SK-N-MC (cell line): ENCODE data around the gene SLC5A1.

Experiments used
- DNase-seq: peaks from one replicate; pipeline ENCODE4 v3.0.0-alpha.2; 2011; ENCODE audit warnings: low read depth, low spot score
- H3K27ac ChIP-seq: fragments of 200-600 bp; sonication (generic); 2 replicates; pipeline ENCODE4 v1.5.1; 2016; ENCODE audit warnings: mixed run types
- H3K36me3 ChIP-seq: fragments of 200-600 bp; sonication (generic); 2 replicates; pipeline ENCODE4 v1.6.1; 2017; ENCODE audit warnings: antibody characterized with exemption, low read length, mixed read lengths; ENCODE audit not compliant: insufficient read depth
- H3K4me3 ChIP-seq: fragments of 200-600 bp; sonication (generic); 2 replicates; pipeline ENCODE4 v1.5.1; 2016
- H3K9ac ChIP-seq: fragments of 200-600 bp; sonication (generic); 2 replicates; pipeline ENCODE4 v1.8.0; 2017; ENCODE audit warnings: mixed run types, mixed read lengths; ENCODE audit not compliant: insufficient read length
- H3K9me3 ChIP-seq: fragments of 200-600 bp; sonication (generic); 2 replicates; pipeline ENCODE4 v1.6.1; 2017; ENCODE audit warnings: low read depth, mild to moderate bottlenecking, antibody characterized with exemption, low read length, moderate library complexity, mixed read lengths
- EZH2 ChIP-seq: fragments of 200-600 bp; sonication (generic); IDR thresholded peaks from one replicate; pipeline ENCODE4 v1.6.1; 2017; ENCODE audit warnings: antibody characterized with exemption
- FOXP2 ChIP-seq: optimal IDR thresholded peaks from 2 replicates; pipeline ENCODE3; 2011; ENCODE audit warnings: mild to moderate bottlenecking, moderate library complexity; ENCODE audit not compliant: insufficient read depth; ENCODE audit errors: extremely low read length, control extremely low read depth
- POLR2AphosphoS5 ChIP-seq: IDR thresholded peaks from 2 replicates; pipeline ENCODE4 v1.6.1; 2012; ENCODE audit warnings: mild to moderate bottlenecking, low read depth, low read length, borderline replicate concordance

SLC5A1 gene

DNA sequence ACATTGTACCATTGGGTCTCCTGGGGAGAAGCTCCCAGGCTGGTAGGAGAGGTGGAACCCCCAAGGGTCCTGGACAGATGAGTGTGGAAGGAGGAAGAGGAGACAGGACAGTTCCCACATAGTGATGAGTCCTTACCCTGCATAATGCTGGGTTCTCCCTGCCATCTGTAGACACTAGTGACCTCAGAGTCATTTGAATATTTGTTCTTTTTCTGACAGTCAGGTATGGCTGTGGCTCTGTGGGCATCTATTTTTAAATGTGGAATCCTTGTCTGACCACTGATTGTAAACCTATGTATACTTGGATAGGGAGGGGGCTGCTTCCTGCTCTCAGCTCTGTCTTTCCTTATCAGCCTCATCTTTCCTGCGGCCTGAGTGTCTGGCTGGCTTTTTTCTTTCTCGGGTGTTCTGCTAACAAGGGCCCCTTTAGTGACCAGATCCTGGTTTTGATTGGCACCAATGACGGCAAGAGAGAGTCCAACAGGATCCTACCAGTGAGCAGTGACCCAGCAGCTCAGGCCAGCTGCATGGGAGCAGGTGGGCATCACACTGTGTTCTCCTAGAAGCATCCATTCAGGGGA lies 2.6 kb upstream of the SLC5A1 start:
- H3K36me3 ChIP-seq, result no peaks in the 10 kb centered on the region
- no peak overlapping the region for H3K27ac ChIP-seq
- H3K9ac ChIP-seq, result no peak overlapping the region
- TF ChIP-seq EZH2 (no peak), POLR2AphosphoS5 (no peak), FOXP2 (no peak)
- no peak overlapping the region for H3K4me3 ChIP-seq
- no peak for DNase-seq
- H3K9me3 ChIP-seq, result no peaks in the 10 kb centered on the region

DNA sequence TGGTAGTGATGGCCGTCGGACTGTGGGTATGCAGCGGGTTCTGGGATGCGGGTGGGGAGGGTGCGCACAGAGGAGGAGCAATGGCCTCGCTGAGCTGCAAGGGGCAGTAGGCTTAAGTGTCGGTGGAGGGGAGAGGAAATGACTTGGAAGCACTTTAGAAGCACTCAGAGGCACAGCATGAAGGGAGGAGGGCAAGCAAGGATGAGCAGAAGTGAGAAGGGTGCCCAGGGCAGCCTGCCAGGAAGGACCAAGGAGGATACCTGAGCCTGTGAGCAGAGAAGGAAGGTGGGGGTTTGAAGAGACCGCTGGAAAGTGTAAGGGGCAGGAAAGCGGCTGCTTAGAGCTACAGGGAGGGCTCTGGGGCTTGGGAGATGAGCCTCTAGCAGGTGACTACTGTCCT lies 330 bp downstream of the SLC5A1 start:
- H3K4me3 ChIP-seq, result no peak overlapping the region
- no peaks in the 10 kb centered on the region for H3K9me3 ChIP-seq
- H3K27ac ChIP-seq, result no peak overlapping the region
- DNase-seq, result no peak
- H3K9ac ChIP-seq, result no peak overlapping the region
- TF ChIP-seq POLR2AphosphoS5 (no peak), EZH2 (no peak), FOXP2 (no peak)
- no peaks in the 10 kb centered on the region for H3K36me3 ChIP-seq

DNA sequence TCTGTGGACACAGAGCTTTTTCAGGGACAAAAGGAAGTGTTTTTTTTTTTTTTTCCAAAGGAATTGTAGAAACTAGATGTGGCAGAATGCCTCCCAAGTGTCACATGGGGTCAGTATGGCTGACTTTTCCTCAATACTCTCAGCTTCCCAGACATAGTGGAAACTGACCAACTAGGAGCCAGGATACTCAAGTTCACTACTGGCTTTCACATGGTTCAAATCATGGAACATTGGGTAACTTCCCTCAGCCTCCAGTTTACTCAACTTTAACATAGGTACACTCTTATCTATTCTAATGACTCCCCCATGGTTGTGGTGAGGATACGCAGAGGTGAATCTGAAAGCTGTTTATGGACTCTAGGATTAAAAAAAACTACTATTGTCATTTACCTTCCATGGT lies 1.4 kb downstream of the SLC5A1 start:
- no peaks in the 10 kb centered on the region for H3K36me3 ChIP-seq
- TF ChIP-seq POLR2AphosphoS5 (no peak), FOXP2 (no peak), EZH2 (no peak)
- no peak overlapping the region for H3K9ac ChIP-seq
- no peak overlapping the region for H3K4me3 ChIP-seq
- no peak for DNase-seq
- no peak overlapping the region for H3K27ac ChIP-seq
- no peaks in the 10 kb centered on the region for H3K9me3 ChIP-seq

DNA sequence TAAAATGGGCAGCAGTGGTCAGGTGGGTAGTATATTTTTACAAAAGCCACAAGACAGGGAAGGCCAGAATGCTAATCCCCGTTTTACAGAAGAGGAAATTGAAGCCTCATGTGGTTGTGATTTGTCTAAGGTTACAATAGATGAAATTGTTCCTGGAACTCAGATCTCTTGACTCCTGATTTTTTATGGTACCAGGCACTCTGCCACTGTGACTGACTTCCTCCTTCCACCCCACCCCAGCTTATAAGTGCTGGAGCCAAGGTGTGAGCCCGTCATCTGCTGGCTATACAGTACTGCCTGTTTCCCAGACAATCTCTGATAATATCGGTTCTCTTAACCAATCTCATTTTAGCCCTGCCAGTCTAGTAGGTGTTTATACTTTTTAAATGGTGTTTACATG lies 1.9 kb downstream of the SLC5A1 start:
- no peak for DNase-seq
- Histone ChIP-seq H3K9ac (no peak overlapping the region), H3K9me3 (no peaks in the 10 kb centered on the region), H3K36me3 (no peaks in the 10 kb centered on the region), H3K4me3 (no peak overlapping the region), H3K27ac (no peak overlapping the region)
- TF ChIP-seq FOXP2 (no peak), EZH2 (no peak), POLR2AphosphoS5 (no peak)

DNA sequence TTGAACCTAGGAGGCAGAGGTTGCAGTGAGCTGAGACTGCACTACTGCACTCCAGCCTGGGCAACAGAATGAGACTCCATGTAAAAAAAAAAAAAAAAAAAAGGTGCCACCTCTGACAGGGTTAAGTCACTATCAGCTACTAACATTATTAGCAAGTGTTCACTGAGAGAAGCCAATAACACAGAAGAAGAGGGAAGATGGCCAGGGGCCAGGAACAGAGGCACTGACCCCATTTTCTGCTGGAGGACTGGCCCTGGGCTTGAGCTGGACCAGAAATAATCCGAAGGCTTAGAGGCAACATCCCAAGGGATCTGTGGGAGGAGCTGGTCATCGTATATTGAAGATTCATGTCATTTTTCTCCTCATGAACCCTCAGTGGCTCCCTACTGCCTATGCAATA lies 5.0 kb downstream of the SLC5A1 start:
- no peak for TF ChIP-seq POLR2AphosphoS5
- TF ChIP-seq FOXP2, result no peak
- TF ChIP-seq EZH2, result no peak
- no peaks in the 10 kb centered on the region for H3K9me3 ChIP-seq
- DNase-seq, result no peak
- no peak overlapping the region for H3K9ac ChIP-seq
- H3K36me3 ChIP-seq, result no peaks in the 10 kb centered on the region
- H3K27ac ChIP-seq, result no peak overlapping the region
- no peak overlapping the region for H3K4me3 ChIP-seq

DNA sequence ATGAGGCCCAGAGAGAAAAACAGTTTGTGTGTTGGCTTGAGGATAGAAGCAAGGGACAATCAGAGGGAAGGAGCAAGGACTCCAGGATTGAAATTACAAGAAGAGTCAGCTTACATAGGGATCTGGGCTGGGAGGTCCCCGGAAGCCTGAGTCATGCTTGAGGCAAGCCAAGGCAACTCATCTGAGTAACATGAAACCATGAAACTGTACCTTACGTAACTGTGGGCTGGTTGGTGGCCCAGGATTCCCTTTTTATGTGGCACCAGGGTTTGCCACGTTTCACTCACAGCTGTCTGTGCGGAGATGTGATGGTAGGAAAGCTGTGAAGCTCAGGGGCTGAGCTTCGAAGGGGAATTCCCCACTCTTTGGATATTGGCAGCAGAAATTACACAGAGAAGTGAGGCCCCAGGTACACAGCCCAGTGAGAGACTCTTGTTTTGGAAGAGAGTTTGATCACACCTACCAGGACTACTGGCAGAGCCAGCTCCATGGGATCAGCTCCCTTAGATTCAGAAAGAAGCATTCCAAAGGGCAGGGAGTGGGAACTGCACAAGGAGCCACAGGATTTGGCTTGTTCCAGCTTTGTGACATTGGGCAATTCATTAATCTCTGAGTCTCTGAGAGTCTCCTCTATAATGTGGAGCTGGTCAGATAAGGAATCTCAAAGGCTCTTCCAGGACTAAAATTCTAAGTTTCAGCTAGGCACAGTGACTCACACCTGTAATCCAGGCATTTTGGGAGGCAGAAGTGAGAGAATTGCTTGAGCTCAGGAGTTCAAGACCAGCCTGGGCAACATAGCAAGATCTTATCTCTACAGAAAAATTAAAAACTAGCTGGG lies 7.8 kb downstream of the SLC5A1 start:
- H3K36me3 ChIP-seq, result no peaks in the 10 kb centered on the region
- H3K9ac ChIP-seq, result no peak overlapping the region
- H3K9me3 ChIP-seq, result no peaks in the 10 kb centered on the region
- DNase-seq, result no peak
- TF ChIP-seq EZH2 (no peak), POLR2AphosphoS5 (no peak), FOXP2 (no peak)
- H3K4me3 ChIP-seq, result no peak overlapping the region
- no peak overlapping the region for H3K27ac ChIP-seq

DNA sequence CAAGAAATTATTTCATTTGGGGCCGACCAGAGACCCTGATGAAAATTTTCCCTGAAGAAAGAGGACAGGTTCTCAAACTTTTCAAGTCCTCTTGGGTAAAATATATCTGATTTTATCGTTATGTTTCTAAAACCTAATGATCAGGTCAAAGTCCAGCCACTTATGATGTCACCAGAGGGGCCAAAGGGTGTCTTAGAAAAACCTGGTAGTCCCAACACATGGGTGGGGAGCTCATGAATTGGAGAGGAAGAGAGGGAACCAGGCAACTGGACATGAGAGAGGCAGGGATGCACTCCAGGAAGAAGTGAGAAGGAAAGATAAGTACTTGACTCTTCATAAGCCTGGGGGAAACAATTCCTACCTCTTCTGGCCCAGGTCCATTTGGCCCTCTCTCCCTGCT lies 9.2 kb downstream of the SLC5A1 start:
- Histone ChIP-seq H3K36me3 (no peaks in the 10 kb centered on the region), H3K4me3 (no peak overlapping the region), H3K9me3 (no peaks in the 10 kb centered on the region), H3K9ac (no peak overlapping the region), H3K27ac (no peak overlapping the region)
- TF ChIP-seq POLR2AphosphoS5, result no peak
- TF ChIP-seq FOXP2, result no peak
- TF ChIP-seq EZH2, result no peak
- DNase-seq, result no peak

DNA sequence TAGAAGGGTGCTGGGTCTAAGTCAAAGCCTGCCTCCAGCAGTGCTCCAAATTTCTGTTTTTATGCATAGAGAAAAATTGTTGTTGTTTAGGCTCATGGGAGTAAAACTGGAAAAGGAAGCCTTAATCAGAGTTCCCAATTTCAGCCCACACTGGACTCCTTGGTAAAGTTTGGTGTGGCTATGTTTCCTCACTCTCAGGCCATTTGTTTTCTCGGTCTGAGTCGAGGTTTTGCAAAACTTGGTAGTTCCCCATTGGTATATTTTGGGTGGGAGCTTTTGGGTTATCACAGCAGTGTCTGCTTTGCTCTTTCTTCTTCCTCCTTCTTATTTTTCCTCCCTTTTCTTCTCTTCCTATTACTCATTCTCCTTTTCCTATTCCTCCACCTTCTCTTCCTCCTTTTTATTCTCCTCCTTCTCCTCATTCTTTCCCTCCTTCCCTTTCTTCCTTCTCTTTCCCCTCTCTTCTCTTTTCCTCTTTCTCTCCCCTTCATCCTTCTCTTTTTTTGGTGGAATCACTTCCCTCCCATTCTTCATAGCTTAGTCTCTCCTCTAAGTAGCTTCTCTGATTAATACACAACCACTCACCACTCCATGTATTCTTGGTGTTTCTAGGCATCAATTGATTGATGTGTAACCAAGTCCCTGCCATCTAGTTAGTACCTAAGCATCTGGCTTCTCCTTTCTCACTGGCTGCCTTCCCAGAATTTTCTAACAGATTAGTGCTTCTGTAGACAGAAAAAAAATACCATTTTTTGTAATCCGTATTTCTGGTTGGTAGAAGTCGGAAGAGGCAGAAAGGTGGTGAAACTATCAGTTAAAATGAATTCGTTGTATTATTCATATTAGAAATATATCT lies 10.1 kb downstream of the SLC5A1 start:
- Histone ChIP-seq H3K9me3 (no peaks in the 10 kb centered on the region), H3K36me3 (no peaks in the 10 kb centered on the region), H3K27ac (no peak overlapping the region), H3K4me3 (no peak overlapping the region), H3K9ac (no peak overlapping the region)
- DNase-seq, result no peak
- TF ChIP-seq EZH2 (no peak), FOXP2 (no peak), POLR2AphosphoS5 (no peak)
